PC-9 (cell line): Measurements from ENCODE around the gene UPK1B. TPM values are rescaled to one million over a fixed set of nuclear protein-coding genes. Genes with fewer than 3 reads are reported as not detected.

Experiments used
- BruUV-seq: library from RNA; stranded (reverse); fragments of 400-500 nt; replicated peaks from 2 replicates; lab custom pipeline; 2021; lab: Mats Ljungman, UMichigan
- CTCF ChIA-PET: fragments of 300-600 bp; sonication (Branson Sonifier 250); formaldehyde crosslinking; loops from one replicate; lab custom pipeline; 2022; ENCODE audit warnings: antibody characterized with exemption; lab: Charles Lee
- POLR2A ChIA-PET: fragments of 300-600 bp; sonication (Branson Sonifier 250); formaldehyde crosslinking; loops from one replicate; lab custom pipeline; 2022; ENCODE audit warnings: antibody characterized with exemption; ENCODE audit not compliant: unreplicated experiment; lab: Charles Lee
- DNase-seq, 2 experiments: peaks; one replicate each; pipeline versions ENCODE4 v3.0.0 to v3.0.0-alpha.2; 2015 to 2022; ENCODE audit warnings: mixed read lengths in 1 of 2
- H2AFZ ChIP-seq: fragments of 200-600 bp; sonication (generic); 2 replicates; pipeline ENCODE4 v1.8.1; 2017; ENCODE audit warnings: antibody characterized with exemption
- H3F3A ChIP-seq: fragments of 200-600 bp; sonication (generic); 2 replicates; pipeline ENCODE4 v1.8.1; 2017; ENCODE audit warnings: antibody characterized with exemption, mild to moderate bottlenecking, low read depth; ENCODE audit not compliant: insufficient read depth
- H3K27ac ChIP-seq: fragments of 200-600 bp; sonication (generic); 2 replicates; pipeline ENCODE4 v1.6.1; 2016; ENCODE audit warnings: mixed run types
- H3K27me3 ChIP-seq: fragments of 200-600 bp; sonication (generic); 2 replicates; pipeline ENCODE4 v1.6.1; 2016; ENCODE audit warnings: low read depth, mixed run types; ENCODE audit not compliant: insufficient read depth
- H3K36me3 ChIP-seq: fragments of 200-600 bp; sonication (generic); 2 replicates; pipeline ENCODE4 v1.6.1; 2016; ENCODE audit warnings: low read depth, mixed run types
- H3K4me1 ChIP-seq: fragments of 200-600 bp; sonication (generic); replicated peaks from 2 replicates; pipeline ENCODE4 v1.6.1; 2016; ENCODE audit warnings: mixed run types; ENCODE audit not compliant: insufficient read depth
- H3K4me2 ChIP-seq: fragments of 200-600 bp; sonication (generic); 2 replicates; pipeline ENCODE4 v1.6.1; 2017; ENCODE audit warnings: mixed run types
- H3K4me3 ChIP-seq: fragments of 200-600 bp; sonication (generic); 2 replicates; pipeline ENCODE4 v1.6.1; 2016; ENCODE audit warnings: mixed run types
- H3K79me2 ChIP-seq: fragments of 200-600 bp; sonication (generic); 2 replicates; pipeline ENCODE4 v1.6.1; 2017; ENCODE audit warnings: low read depth, mixed run types
- H3K9me2 ChIP-seq: fragments of 200-600 bp; sonication (generic); 2 replicates; pipeline ENCODE4 v1.8.1; 2017; ENCODE audit warnings: mild to moderate bottlenecking; ENCODE audit not compliant: insufficient read depth
- H3K9me3 ChIP-seq: fragments of 200-600 bp; sonication (generic); 2 replicates; pipeline ENCODE4 v1.8.1; 2016; ENCODE audit warnings: low read depth; ENCODE audit not compliant: insufficient read depth
- H4K20me1 ChIP-seq: fragments of 200-600 bp; sonication (generic); 2 replicates; pipeline ENCODE4 v1.8.1; 2017; ENCODE audit not compliant: insufficient read depth
- EZH2 ChIP-seq: fragments of 200-600 bp; sonication (generic); IDR thresholded peaks from 2 replicates; pipeline ENCODE4 v1.8.0; 2017; ENCODE audit warnings: antibody characterized with exemption, low read depth
- intact Hi-C: fragments of 100-400 bp; cut with micrococcal nuclease; formaldehyde crosslinking; loops from one replicate; pipeline ENCODE4 v1.10.0; 2022; ENCODE audit not compliant: unreplicated experiment
- total RNA-seq: library from RNA; stranded (reverse); gene quantifications from 2 replicates; pipeline ENCODE4 v1.2.3, GENCODE V29; 2021
- TF ChIP-seq, protein P1 (sequence below): fragments of 200-600 bp; sonication (generic); conservative IDR thresholded peaks from 2 replicates; pipeline ENCODE4 v1.6.1; 2017; ENCODE audit warnings: mixed run types, antibody characterized with exemption, mild to moderate bottlenecking, moderate library complexity

UPK1B gene
- total RNA-seq, 1 experiment from 2014 or later, result not detected

DNA sequence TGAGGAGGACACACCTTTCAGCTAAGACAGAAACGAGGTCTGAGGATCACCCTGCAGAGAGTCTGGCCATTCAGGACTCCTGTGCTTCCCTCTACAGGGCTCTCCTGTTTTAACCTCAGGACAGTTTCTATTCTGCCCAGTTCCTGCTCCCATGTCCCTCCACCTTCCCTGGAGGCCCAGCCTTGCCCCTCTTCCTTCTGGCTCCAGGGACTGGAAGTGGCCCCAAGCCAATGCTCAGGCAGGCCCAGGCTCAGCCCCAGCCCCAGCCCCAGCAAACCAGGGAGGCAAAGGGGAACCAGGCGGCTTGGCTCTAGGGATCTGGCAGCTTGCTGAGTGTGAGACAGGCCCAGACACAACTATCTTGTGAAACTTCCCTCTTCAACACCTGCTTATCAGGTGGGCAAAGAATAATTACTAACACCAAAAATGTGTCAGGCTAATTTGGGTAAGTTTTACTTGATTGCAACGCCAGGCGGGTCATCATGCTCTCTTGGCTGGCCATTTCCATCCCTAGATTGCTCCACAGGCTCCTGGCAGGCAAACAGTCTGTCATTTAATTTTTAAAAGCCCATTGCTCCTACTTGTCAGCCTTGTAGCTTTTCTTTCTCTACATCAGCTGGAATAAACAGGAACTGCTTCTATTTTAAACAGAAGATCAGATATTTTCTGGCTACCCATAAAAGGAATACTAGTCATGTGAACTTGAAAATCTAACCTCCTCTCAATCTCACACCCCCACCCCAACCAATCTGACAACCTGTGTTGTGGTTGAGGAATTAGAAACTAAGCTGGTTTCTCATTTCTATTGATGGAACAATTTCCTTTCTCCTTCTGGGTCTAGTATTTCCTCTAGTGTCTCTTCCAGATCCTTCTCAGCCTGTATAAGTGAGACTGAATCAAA is 33.5 kb downstream of the UPK1B start:
- H2AFZ ChIP-seq, result no peak overlapping the region
- no peak for TF ChIP-seq EZH2
- TF ChIP-seq, protein P1, sequence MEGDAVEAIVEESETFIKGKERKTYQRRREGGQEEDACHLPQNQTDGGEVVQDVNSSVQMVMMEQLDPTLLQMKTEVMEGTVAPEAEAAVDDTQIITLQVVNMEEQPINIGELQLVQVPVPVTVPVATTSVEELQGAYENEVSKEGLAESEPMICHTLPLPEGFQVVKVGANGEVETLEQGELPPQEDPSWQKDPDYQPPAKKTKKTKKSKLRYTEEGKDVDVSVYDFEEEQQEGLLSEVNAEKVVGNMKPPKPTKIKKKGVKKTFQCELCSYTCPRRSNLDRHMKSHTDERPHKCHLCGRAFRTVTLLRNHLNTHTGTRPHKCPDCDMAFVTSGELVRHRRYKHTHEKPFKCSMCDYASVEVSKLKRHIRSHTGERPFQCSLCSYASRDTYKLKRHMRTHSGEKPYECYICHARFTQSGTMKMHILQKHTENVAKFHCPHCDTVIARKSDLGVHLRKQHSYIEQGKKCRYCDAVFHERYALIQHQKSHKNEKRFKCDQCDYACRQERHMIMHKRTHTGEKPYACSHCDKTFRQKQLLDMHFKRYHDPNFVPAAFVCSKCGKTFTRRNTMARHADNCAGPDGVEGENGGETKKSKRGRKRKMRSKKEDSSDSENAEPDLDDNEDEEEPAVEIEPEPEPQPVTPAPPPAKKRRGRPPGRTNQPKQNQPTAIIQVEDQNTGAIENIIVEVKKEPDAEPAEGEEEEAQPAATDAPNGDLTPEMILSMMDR, result no peak
- no TSS peak for BruUV-seq
- POLR2A ChIA-PET, result interaction anchor here (0.5 kb wide), 1 partner anchor 45 kb away, joined by 3 read pairs; no protein-coding TSS in a partner anchor
- no peak overlapping the region for H3K27ac ChIP-seq
- DNase-seq, result no peak
- H3K9me3 ChIP-seq, result no peaks in the 10 kb centered on the region
- no peaks in the 10 kb centered on the region for H4K20me1 ChIP-seq
- no peaks in the 10 kb centered on the region for H3K36me3 ChIP-seq
- CTCF ChIA-PET, result interaction anchor here (1.0 kb wide), 1 partner anchor 26 kb away, joined by 3 read pairs; no protein-coding TSS in a partner anchor
- no peak overlapping the region for H3K4me2 ChIP-seq
- no peaks in the 10 kb centered on the region for H3K79me2 ChIP-seq
- H3F3A ChIP-seq, result no peaks in the 10 kb centered on the region
- H3K4me1 ChIP-seq, result no peaks in the 10 kb centered on the region
- no peaks in the 10 kb centered on the region for H3K27me3 ChIP-seq
- H3K4me3 ChIP-seq, result no peak overlapping the region
- no peaks in the 10 kb centered on the region for H3K9me2 ChIP-seq
- intact Hi-C loops, result no loop called here

DNA sequence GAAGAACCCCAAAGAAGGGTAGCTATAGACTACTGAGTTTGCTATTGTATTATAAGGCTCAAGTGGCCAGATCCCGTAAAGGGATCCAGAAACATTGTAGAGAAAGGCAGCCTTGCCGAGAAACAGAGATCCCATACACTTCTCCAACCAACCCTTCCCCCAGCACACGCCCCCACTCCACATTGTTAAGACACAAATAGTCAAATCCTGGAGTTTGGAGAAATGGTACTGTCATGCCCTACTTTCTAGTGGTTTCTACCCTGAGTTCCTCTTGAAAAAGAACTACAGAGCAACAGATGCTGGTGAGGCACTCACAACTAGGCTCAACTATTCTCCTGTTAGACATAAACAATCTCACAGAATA is 34.1 kb downstream of the UPK1B start:
- H3K27me3 ChIP-seq, result no peaks in the 10 kb centered on the region
- intact Hi-C loops, result no loop called here
- ChIA-PET CTCF (no interaction called here), POLR2A (no interaction called here)
- no peak overlapping the region for H3K27ac ChIP-seq
- H3K4me1 ChIP-seq, result no peaks in the 10 kb centered on the region
- BruUV-seq, result no TSS peak
- no peak overlapping the region for H2AFZ ChIP-seq
- H3K4me3 ChIP-seq, result no peak overlapping the region
- no peaks in the 10 kb centered on the region for H3K36me3 ChIP-seq
- no peaks in the 10 kb centered on the region for H3K79me2 ChIP-seq
- TF ChIP-seq, protein P1, result no peak
- TF ChIP-seq EZH2, result no peak
- no peaks in the 10 kb centered on the region for H3K9me2 ChIP-seq
- H3F3A ChIP-seq, result no peaks in the 10 kb centered on the region
- H3K4me2 ChIP-seq, result no peak overlapping the region
- H4K20me1 ChIP-seq, result no peaks in the 10 kb centered on the region
- DNase-seq, result no peak
- no peaks in the 10 kb centered on the region for H3K9me3 ChIP-seq

DNA sequence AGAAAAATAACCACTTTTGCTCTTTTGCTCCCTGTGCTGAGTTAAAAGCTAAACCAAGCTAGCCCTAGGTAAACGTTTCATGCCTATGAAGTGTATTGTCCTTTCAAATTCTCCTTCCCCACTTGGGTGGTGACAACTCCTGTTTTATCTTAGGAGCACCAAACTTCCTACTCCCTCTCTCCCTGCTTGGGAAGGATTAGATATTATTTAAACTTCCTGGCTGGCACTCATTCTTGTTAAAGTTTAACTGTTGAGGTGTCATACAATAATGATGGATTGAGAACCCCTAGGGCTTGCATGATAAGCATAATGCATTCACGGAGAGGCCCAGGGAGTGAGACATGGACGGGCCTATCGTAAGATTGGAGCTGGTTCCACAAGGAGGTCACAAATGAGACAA is 37.8 kb downstream of the UPK1B start:
- Histone ChIP-seq H3K4me2 (no peak overlapping the region), H3K4me1 (no peaks in the 10 kb centered on the region), H3K27ac (no peak overlapping the region), H3K36me3 (0 out of 2 replicates have a peak, but pooled peaks cover 7% of the 10 kb centered on the region), H3F3A (no peaks in the 10 kb centered on the region), H3K9me2 (no peaks in the 10 kb centered on the region), H3K27me3 (no peaks in the 10 kb centered on the region), H3K79me2 (no peaks in the 10 kb centered on the region), H3K4me3 (no peak overlapping the region), H2AFZ (no peak overlapping the region), H4K20me1 (no peaks in the 10 kb centered on the region), H3K9me3 (no peaks in the 10 kb centered on the region)
- ChIA-PET POLR2A (interaction anchor here (0.6 to 0.7 kb wide), 3 partner anchors 11 to 1504 kb away, joined by 3 to 8 read pairs (median 5); no protein-coding TSS in a partner anchor), CTCF (interaction anchor here (0.6 kb wide), 1 partner anchor 248 kb away, joined by 3 read pairs; no protein-coding TSS in a partner anchor)
- BruUV-seq, result no TSS peak
- TF ChIP-seq EZH2, result no peak
- intact Hi-C loops, result no loop called here
- no peak for DNase-seq
